ENCODE results near the gene FCRL3. TPM values are rescaled to one million over a fixed set of nuclear protein-coding genes. Genes with fewer than 3 reads are reported as not detected.

FCRL3 gene
- total and polyA plus RNA-seq, 12 donors = 0.01 to 1.3 (median 0.17) TPM; not detected in 8

- Histone ChIP-seq H3K27ac (no peak overlapping the region), H3K4me3 (no peak overlapping the region), H3K27me3 (peaks cover 0 to 17% (median under 1%) of the 10 kb centered on the region in 7 donors), H3K9me3 (peaks cover 0 to 4% (median 0%) of the 10 kb centered on the region in 11 donors), H3K4me1 (no peaks in the 10 kb centered on the region), H3K36me3 (no peaks in the 10 kb centered on the region)
- no peak for TF ChIP-seq CTCF (IDR thresholded peaks at IDR 0.05)
- intact Hi-C loops (cut with DNase I) = no loop called here
- ATAC-seq (no peak), DNase-seq (no peak)
- WGBS, 2 donors = 76 to 81% methylated on average over 4 of the region's 4 CpGs
Observed at GRCh38 chr1:157703981-157704380, 3.4 kb upstream of the FCRL3 start.

GRCh38 chr1:157702308-157702825 lies 1.8 kb upstream of the FCRL3 start:
- no peak for ATAC-seq
- WGBS, 2 donors = 73 to 81% methylated on average over 5 of the region's 5 CpGs
- Histone ChIP-seq H3K27ac (no peak overlapping the region), H3K36me3 (no peaks in the 10 kb centered on the region), H3K4me1 (no peaks in the 10 kb centered on the region), H3K27me3 (peaks cover 0 to 27% (median 7%) of the 10 kb centered on the region in 7 donors), H3K9me3 (peaks cover 0 to 4% (median 0%) of the 10 kb centered on the region in 11 donors), H3K4me3 (no peak overlapping the region)
- intact Hi-C loops (cut with DNase I) = no loop called here
- DNase-seq = no peak
- no peak for TF ChIP-seq CTCF (IDR thresholded peaks at IDR 0.05)

- Histone ChIP-seq H3K9me3 (no peaks in the 10 kb centered on the region), H3K27me3 (peaks cover 0 to 27% (median 7%) of the 10 kb centered on the region in 7 donors), H3K4me1 (no peaks in the 10 kb centered on the region), H3K36me3 (no peaks in the 10 kb centered on the region), H3K27ac (peak overlapping the region in 1 of 10 donors; percentile 64), H3K4me3 (peak overlapping the region in 1 of 10 donors; percentile 9)
- intact Hi-C loops (cut with DNase I) = no loop called here
- WGBS, 2 donors = 78 to 82% methylated on average over 5 of the region's 5 CpGs
- ATAC-seq (no peak), DNase-seq (no peak)
- TF ChIP-seq CTCF (IDR thresholded peaks at IDR 0.05) = no peak
Observed at GRCh38 chr1:157700305-157700704, 264 bp downstream of the FCRL3 start.

GRCh38 chr1:157697781-157698569 lies 2.6 kb downstream of the FCRL3 start:
- Histone ChIP-seq H3K4me1 (no peaks in the 10 kb centered on the region), H3K36me3 (no peaks in the 10 kb centered on the region), H3K27me3 (peaks cover 0 to 29% (median 7%) of the 10 kb centered on the region in 7 donors), H3K27ac (peak overlapping the region in 1 of 10 donors; percentile 2), H3K9me3 (no peaks in the 10 kb centered on the region), H3K4me3 (no peak overlapping the region)
- whole genome bisulfite sequencing, 2 donors = 66 to 68% methylated on average over 4 of the region's 4 CpGs
- DNase-seq (no peak), ATAC-seq (no peak)
- intact Hi-C loops (cut with DNase I) = no loop called here
- TF ChIP-seq CTCF (IDR thresholded peaks at IDR 0.05) = no peak
